ENCODE results near the gene LARGE1.

DNA sequence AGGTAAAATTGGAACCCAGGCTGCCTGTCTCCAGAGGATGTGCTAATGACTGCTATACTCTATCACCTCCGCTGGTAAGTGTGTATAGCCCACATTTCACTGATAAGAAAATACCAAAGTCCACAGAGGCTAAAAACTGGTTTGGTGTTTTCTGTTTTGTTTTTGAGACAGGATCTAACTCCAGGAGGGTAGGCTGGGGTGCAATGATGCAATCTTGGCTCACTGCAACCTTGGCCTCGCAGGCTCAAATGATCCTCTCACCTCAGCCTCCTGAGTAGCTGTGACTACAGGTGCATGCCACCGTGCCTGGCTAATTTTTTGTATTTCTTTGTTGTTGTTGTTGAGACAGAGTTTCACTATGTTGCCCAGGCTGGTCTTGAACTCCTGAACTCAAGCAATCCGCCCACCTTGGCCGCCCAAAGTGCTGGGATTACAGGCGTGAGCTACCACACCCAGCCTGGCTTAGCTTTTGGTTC lies 409.8 kb downstream of the LARGE1 start:
- TF ChIP-seq, protein P1, sequence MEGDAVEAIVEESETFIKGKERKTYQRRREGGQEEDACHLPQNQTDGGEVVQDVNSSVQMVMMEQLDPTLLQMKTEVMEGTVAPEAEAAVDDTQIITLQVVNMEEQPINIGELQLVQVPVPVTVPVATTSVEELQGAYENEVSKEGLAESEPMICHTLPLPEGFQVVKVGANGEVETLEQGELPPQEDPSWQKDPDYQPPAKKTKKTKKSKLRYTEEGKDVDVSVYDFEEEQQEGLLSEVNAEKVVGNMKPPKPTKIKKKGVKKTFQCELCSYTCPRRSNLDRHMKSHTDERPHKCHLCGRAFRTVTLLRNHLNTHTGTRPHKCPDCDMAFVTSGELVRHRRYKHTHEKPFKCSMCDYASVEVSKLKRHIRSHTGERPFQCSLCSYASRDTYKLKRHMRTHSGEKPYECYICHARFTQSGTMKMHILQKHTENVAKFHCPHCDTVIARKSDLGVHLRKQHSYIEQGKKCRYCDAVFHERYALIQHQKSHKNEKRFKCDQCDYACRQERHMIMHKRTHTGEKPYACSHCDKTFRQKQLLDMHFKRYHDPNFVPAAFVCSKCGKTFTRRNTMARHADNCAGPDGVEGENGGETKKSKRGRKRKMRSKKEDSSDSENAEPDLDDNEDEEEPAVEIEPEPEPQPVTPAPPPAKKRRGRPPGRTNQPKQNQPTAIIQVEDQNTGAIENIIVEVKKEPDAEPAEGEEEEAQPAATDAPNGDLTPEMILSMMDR (IDR thresholded peaks at IDR 0.05), result no peak
- TF ChIP-seq POLR2A (IDR thresholded peaks at IDR 0.05), result no peak

Data from tibial nerve (tissue), 3 donors.